MCF 10A (cell line): ENCODE measurements around the gene TSPAN11. TPM values are rescaled to one million over a fixed set of nuclear protein-coding genes. Genes with fewer than 3 reads are reported as not detected.
"Not testable (repeated sequence)": the region's sequence is repeated elsewhere in the genome, so short reads cannot be mapped to it uniquely, and the experiment has no call there.

ENCODE experiments used
- BruUV-seq: library from RNA; stranded (reverse); fragments of 400-500 nt; replicated peaks from 2 replicates; lab custom pipeline; 2021; lab: Mats Ljungman, UMichigan
- CTCF ChIA-PET: fragments of 300-600 bp; sonication (Branson Sonifier 250); formaldehyde crosslinking; extraction: SDS; loops from one replicate; lab custom pipeline; 2021; ENCODE audit warnings: antibody characterized with exemption, inconsistent platforms; lab: Yijun Ruan, JAX
- POLR2A ChIA-PET: fragments of 300-600, 350-650 bp; sonication (Branson Sonifier 250); formaldehyde crosslinking; extraction: SDS; loops from one replicate; lab custom pipeline; 2020; ENCODE audit warnings: antibody characterized with exemption, inconsistent platforms; lab: Yijun Ruan, JAX
- DNase-seq: peaks from one replicate; pipeline ENCODE4 v3.0.0-alpha.2; 2018; ENCODE audit not compliant: unreplicated experiment
- H3K27ac Mint-ChIP-seq: one replicate; pipeline ENCODE4 v1.8.0; 2022; ENCODE audit warnings: mild to moderate bottlenecking, low read depth, mixed read lengths; ENCODE audit not compliant: unreplicated experiment
- H3K27me3 Mint-ChIP-seq: one replicate; pipeline ENCODE4 v1.8.0; 2022; ENCODE audit warnings: mixed read lengths; ENCODE audit not compliant: insufficient read depth, unreplicated experiment
- H3K36me3 Mint-ChIP-seq: one replicate; pipeline ENCODE4 v1.8.0; 2022; ENCODE audit warnings: mild to moderate bottlenecking, moderate library complexity, mixed read lengths; ENCODE audit not compliant: insufficient read depth, unreplicated experiment
- H3K4me1 Mint-ChIP-seq: one replicate; pipeline ENCODE4 v1.8.0; 2022; ENCODE audit warnings: mixed read lengths; ENCODE audit not compliant: insufficient read depth, unreplicated experiment
- H3K4me3 Mint-ChIP-seq: one replicate; pipeline ENCODE4 v1.8.0; 2022; ENCODE audit warnings: mild to moderate bottlenecking, moderate library complexity, mixed read lengths; ENCODE audit not compliant: unreplicated experiment
- H3K9me3 Mint-ChIP-seq: one replicate; pipeline ENCODE4 v1.8.0; 2022; ENCODE audit warnings: mixed read lengths; ENCODE audit not compliant: unreplicated experiment
- intact Hi-C: fragments of 100-400 bp; cut with micrococcal nuclease; formaldehyde crosslinking; loops from 2 replicates; pipeline ENCODE4 v1.14.1; 2022
- total RNA-seq: library from RNA; stranded (reverse); gene quantifications from 2 replicates; pipeline ENCODE4 v1.2.3, GENCODE V29; 2022
- TF ChIP-seq, protein P1 (sequence below): fragments of 200-600 bp; IDR thresholded peaks from one replicate; pipeline ENCODE4 v1.8.0; 2022; ENCODE audit warnings: antibody characterized with exemption, mild to moderate bottlenecking; ENCODE audit not compliant: unreplicated experiment

TSPAN11 gene
- total RNA-seq, 1 experiment from 2014 or later, result not detected

DNA sequence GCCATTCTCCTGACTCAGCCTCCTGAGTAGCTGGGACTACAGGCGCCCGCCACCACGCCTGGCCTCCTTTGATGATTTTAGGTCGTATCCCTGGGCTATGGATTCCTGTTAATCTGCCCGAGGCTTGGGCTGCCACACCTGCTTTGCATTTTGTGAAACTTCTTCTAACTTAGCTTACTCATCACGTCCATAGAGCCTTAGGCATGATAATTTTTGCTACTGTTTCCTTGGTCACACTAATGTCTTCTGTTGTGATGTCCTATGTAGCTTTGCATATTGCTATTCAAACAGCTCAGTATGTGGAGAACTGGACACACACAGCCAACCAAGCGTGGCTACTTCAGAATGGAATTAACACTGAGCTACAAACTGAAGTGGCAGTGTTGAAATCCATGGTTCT, 99.7 kb downstream of the TSPAN11 start:
- H3K36me3 Mint-ChIP-seq, result peaks cover 5% of the 10 kb centered on the region
- H3K4me1 Mint-ChIP-seq, result peaks cover 2% of the 10 kb centered on the region
- peaks cover 8% of the 10 kb centered on the region for H3K9me3 Mint-ChIP-seq
- H3K27ac Mint-ChIP-seq, result no peak overlapping the region
- H3K27me3 Mint-ChIP-seq, result peaks cover 13% of the 10 kb centered on the region
- intact Hi-C loops, result no loop called here
- ChIA-PET POLR2A (interaction anchor here (0.6 to 1.0 kb wide), 2 partner anchors 15 to 143 kb away, joined by 3 to 6 read pairs; no protein-coding TSS in a partner anchor), CTCF (interaction anchor here (0.7 kb wide), 1 partner anchor 42 kb away, joined by 3 read pairs; no protein-coding TSS in a partner anchor)
- BruUV-seq, result no TSS peak
- no peak for DNase-seq
- TF ChIP-seq, protein P1, sequence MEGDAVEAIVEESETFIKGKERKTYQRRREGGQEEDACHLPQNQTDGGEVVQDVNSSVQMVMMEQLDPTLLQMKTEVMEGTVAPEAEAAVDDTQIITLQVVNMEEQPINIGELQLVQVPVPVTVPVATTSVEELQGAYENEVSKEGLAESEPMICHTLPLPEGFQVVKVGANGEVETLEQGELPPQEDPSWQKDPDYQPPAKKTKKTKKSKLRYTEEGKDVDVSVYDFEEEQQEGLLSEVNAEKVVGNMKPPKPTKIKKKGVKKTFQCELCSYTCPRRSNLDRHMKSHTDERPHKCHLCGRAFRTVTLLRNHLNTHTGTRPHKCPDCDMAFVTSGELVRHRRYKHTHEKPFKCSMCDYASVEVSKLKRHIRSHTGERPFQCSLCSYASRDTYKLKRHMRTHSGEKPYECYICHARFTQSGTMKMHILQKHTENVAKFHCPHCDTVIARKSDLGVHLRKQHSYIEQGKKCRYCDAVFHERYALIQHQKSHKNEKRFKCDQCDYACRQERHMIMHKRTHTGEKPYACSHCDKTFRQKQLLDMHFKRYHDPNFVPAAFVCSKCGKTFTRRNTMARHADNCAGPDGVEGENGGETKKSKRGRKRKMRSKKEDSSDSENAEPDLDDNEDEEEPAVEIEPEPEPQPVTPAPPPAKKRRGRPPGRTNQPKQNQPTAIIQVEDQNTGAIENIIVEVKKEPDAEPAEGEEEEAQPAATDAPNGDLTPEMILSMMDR, result no peak
- H3K4me3 Mint-ChIP-seq, result no peak overlapping the region

DNA sequence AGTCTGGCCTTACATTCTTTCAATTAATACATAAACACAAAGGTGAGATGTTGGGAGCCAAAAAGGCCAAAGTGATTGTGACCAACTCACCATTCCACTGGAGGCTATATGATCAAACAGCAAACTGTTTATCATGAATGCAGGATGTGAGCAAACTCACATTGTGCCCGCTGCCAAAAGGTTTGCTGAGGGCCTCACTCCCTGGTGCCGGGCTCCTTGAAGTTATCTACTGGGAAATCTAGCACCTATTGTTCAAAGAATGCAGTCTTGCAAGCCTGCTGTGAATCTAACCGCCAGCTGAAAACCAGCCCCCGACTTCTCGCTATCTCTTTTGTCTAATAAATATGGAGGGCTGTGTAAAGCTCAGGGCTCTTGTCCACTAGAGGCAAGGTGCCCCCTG, 100.5 kb downstream of the TSPAN11 start:
- BruUV-seq, result not testable (repeated sequence)

DNA sequence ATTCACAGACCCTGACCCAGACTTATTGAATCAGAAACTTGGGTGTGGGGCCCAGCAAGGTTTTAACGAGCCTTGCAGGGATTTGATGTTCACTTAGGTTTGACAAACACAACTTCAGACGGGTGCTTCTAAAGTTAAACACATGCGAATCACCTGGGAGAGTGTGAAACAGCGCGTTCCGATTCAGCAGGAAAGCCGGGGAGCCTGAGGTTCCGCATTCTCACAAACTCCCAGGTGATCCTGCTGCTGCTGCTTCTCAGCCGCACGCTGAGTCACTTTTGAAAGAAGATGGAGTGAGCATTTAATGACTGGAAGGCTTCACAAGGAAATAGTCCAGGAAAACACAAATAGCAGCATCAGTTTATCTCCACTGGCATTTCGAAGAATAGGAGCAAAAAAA, 102.9 kb downstream of the TSPAN11 start:
- no TSS peak for BruUV-seq
- ChIA-PET CTCF (no interaction called here), POLR2A (no interaction called here)
- Mint-ChIP-seq H3K27ac (no peak overlapping the region), H3K36me3 (peaks cover 5% of the 10 kb centered on the region), H3K4me3 (no peak overlapping the region), H3K9me3 (peaks cover 8% of the 10 kb centered on the region), H3K27me3 (no peaks in the 10 kb centered on the region), H3K4me1 (peaks cover 10% of the 10 kb centered on the region)
- DNase-seq, result no peak
- TF ChIP-seq, protein P1, result no peak
- intact Hi-C loops, result no loop called here

More for the DNA sequence above, 100.5 kb downstream of the TSPAN11 start:
- POLR2A ChIA-PET, result interaction anchor here (0.6 kb wide), 1 partner anchor 144 kb away, joined by 3 read pairs; no protein-coding TSS in a partner anchor
- H3K9me3 Mint-ChIP-seq, H3K36me3 Mint-ChIP-seq, CTCF ChIA-PET, H3K27ac Mint-ChIP-seq, H3K27me3 Mint-ChIP-seq, intact Hi-C loops, H3K4me3 Mint-ChIP-seq, DNase-seq, H3K4me1 Mint-ChIP-seq: not testable (repeated sequence)

DNA sequence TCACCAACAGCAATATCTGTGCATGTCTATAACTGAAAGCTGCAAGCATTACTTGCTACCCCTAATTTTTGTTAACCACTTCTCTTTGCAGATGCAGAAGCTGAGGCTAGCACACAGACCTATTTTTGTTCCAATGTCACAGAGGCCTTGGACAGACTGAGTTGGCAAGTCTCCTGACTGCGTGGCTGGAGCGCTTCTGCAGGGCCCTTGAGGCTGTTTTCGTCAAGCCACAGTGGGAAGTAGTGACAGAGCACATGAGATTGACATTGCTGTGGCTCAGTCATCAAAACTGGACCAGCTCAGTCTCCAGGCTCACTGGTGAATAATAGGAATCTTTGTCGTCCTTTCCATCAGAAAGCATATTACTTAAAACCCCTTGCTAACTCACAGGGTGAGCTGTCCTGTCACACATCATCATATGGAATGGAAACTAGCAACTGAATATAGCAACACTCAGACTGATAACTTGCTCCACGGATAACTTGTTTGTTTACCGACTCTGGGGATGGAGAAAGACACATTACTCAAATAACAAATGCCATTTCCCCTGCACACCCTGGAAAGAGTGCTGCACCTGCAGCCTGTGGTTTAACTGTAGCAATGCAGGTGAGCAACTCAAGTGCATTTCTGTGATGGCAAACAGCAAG, 103.5 kb downstream of the TSPAN11 start:
- TF ChIP-seq, protein P1, result no peak
- ChIA-PET CTCF (interaction anchor here (0.7 kb wide), 1 partner anchor 183 kb away, joined by 3 read pairs; no protein-coding TSS in a partner anchor), POLR2A (no interaction called here)
- peaks cover 10% of the 10 kb centered on the region for H3K4me1 Mint-ChIP-seq
- no peaks in the 10 kb centered on the region for H3K27me3 Mint-ChIP-seq
- H3K4me3 Mint-ChIP-seq, result no peak overlapping the region
- no peak for DNase-seq
- H3K36me3 Mint-ChIP-seq, result peaks cover 5% of the 10 kb centered on the region
- H3K9me3 Mint-ChIP-seq, result peaks cover 8% of the 10 kb centered on the region
- no TSS peak for BruUV-seq
- intact Hi-C loops, result no loop called here
- H3K27ac Mint-ChIP-seq, result no peak overlapping the region
